ENCODE measurements around the gene TEX55.

The TEX55 gene

GRCh38 chr3:119156868-119157267 is 10.9 kb downstream of the TEX55 start:
- no peak overlapping the region for H3K27ac ChIP-seq (ENCODE audit: low read length)
- no peak for ATAC-seq (ENCODE audit: insufficient read depth, low read depth)
- no peak overlapping the region for H3K9ac ChIP-seq (ENCODE audit: low read depth, low read length)
- no peaks in the 10 kb centered on the region for H3K36me3 ChIP-seq (ENCODE audit: insufficient read depth, low read length)
- H3K9me3 ChIP-seq (ENCODE audit: insufficient read depth, low read length, severe bottlenecking) = no peaks in the 10 kb centered on the region
- H3K4me2 ChIP-seq (ENCODE audit: insufficient read depth, low read length) = no peak overlapping the region
- no peak overlapping the region for H3K4me3 ChIP-seq (ENCODE audit: low read depth in 1 of 2, low read length in 2 of 2)
- no peak for TF ChIP-seq EZH2 (IDR thresholded peaks at IDR 0.05; ENCODE audit: borderline replicate concordance, low read depth, low read length, severe bottlenecking)
- H3K27me3 ChIP-seq (ENCODE audit: insufficient read depth, low read length, poor library complexity) = peaks cover 2% of the 10 kb centered on the region
- no peak overlapping the region for H2AFZ ChIP-seq (ENCODE audit: low read depth, low read length)
- H4K20me1 ChIP-seq (ENCODE audit: insufficient read depth, low read length) = no peaks in the 10 kb centered on the region
- H3K4me1 ChIP-seq (ENCODE audit: insufficient read depth, low read length) = no peaks in the 10 kb centered on the region
- H3K79me2 ChIP-seq (ENCODE audit: insufficient read depth, low read length) = no peaks in the 10 kb centered on the region
- DNase-seq = no peak

GRCh38 chr3:119157971-119158370 is 12.0 kb downstream of the TEX55 start:
- Histone ChIP-seq H3K36me3 (ENCODE audit: insufficient read depth, low read length) (no peaks in the 10 kb centered on the region), H3K9ac (ENCODE audit: low read depth, low read length) (no peak overlapping the region), H3K27me3 (ENCODE audit: insufficient read depth, low read length, poor library complexity) (peaks cover 2% of the 10 kb centered on the region), H3K9me3 (ENCODE audit: insufficient read depth, low read length, severe bottlenecking) (no peaks in the 10 kb centered on the region), H4K20me1 (ENCODE audit: insufficient read depth, low read length) (no peaks in the 10 kb centered on the region), H3K79me2 (ENCODE audit: insufficient read depth, low read length) (no peaks in the 10 kb centered on the region), H2AFZ (ENCODE audit: low read depth, low read length) (no peak overlapping the region), H3K27ac (ENCODE audit: low read length) (no peak overlapping the region), H3K4me3 (ENCODE audit: low read depth in 1 of 2, low read length in 2 of 2) (no peak overlapping the region), H3K4me2 (ENCODE audit: insufficient read depth, low read length) (no peak overlapping the region), H3K4me1 (ENCODE audit: insufficient read depth, low read length) (no peaks in the 10 kb centered on the region)
- TF ChIP-seq EZH2 (IDR thresholded peaks at IDR 0.05; ENCODE audit: borderline replicate concordance, low read depth, low read length, severe bottlenecking) = no peak
- TF ChIP-seq CTCF (IDR thresholded peaks at IDR 0.05; ENCODE audit: borderline replicate concordance, extremely low read depth, low read length, poor library complexity, severe bottlenecking) = no peak
- ATAC-seq (ENCODE audit: insufficient read depth, low read depth) (no peak), DNase-seq (no peak)

- Histone ChIP-seq H3K9me3 (ENCODE audit: insufficient read depth, low read length, severe bottlenecking) (no peaks in the 10 kb centered on the region), H3K4me2 (ENCODE audit: insufficient read depth, low read length) (no peak overlapping the region), H3K9ac (ENCODE audit: low read depth, low read length) (no peak overlapping the region), H3K36me3 (ENCODE audit: insufficient read depth, low read length) (no peaks in the 10 kb centered on the region), H3K27ac (ENCODE audit: low read length) (no peak overlapping the region), H2AFZ (ENCODE audit: low read depth, low read length) (no peak overlapping the region), H3K4me1 (ENCODE audit: insufficient read depth, low read length) (no peaks in the 10 kb centered on the region), H3K27me3 (ENCODE audit: insufficient read depth, low read length, poor library complexity) (peaks cover 2% of the 10 kb centered on the region), H3K79me2 (ENCODE audit: insufficient read depth, low read length) (no peaks in the 10 kb centered on the region), H3K4me3 (ENCODE audit: low read depth in 1 of 2, low read length in 2 of 2) (no peak overlapping the region), H4K20me1 (ENCODE audit: insufficient read depth, low read length) (no peaks in the 10 kb centered on the region)
- ATAC-seq (ENCODE audit: insufficient read depth, low read depth) = no peak
- DNase-seq = no peak
- TF ChIP-seq EZH2 (IDR thresholded peaks at IDR 0.05; ENCODE audit: borderline replicate concordance, low read depth, low read length, severe bottlenecking) (no peak), CTCF (IDR thresholded peaks at IDR 0.05; ENCODE audit: borderline replicate concordance, extremely low read depth, low read length, poor library complexity, severe bottlenecking) (no peak)
These were observed 14.4 kb downstream of the TEX55 start for GRCh38 chr3:119160361-119160760.

GRCh38 chr3:119160815-119161214 is 14.8 kb downstream of the TEX55 start:
- Histone ChIP-seq H3K79me2 (ENCODE audit: insufficient read depth, low read length) (no peaks in the 10 kb centered on the region), H3K27me3 (ENCODE audit: insufficient read depth, low read length, poor library complexity) (peaks cover 2% of the 10 kb centered on the region), H3K9ac (ENCODE audit: low read depth, low read length) (no peak overlapping the region), H4K20me1 (ENCODE audit: insufficient read depth, low read length) (no peaks in the 10 kb centered on the region), H3K4me2 (ENCODE audit: insufficient read depth, low read length) (no peak overlapping the region), H2AFZ (ENCODE audit: low read depth, low read length) (no peak overlapping the region), H3K27ac (ENCODE audit: low read length) (no peak overlapping the region), H3K36me3 (ENCODE audit: insufficient read depth, low read length) (no peaks in the 10 kb centered on the region), H3K9me3 (ENCODE audit: insufficient read depth, low read length, severe bottlenecking) (no peaks in the 10 kb centered on the region), H3K4me3 (ENCODE audit: low read depth in 1 of 2, low read length in 2 of 2) (no peak overlapping the region), H3K4me1 (ENCODE audit: insufficient read depth, low read length) (no peaks in the 10 kb centered on the region)
- TF ChIP-seq EZH2 (IDR thresholded peaks at IDR 0.05; ENCODE audit: borderline replicate concordance, low read depth, low read length, severe bottlenecking) (no peak), CTCF (IDR thresholded peaks at IDR 0.05; ENCODE audit: borderline replicate concordance, extremely low read depth, low read length, poor library complexity, severe bottlenecking) (no peak)
- DNase-seq = no peak
- ATAC-seq (ENCODE audit: insufficient read depth, low read depth) = no peak
